CD4-positive, alpha-beta T cell treated with Interleukin-12 subunit alpha and Interleukin-12 subunit beta, for 1 hour (primary cell): Measurements from ENCODE around the gene WDR41.
"Not testable (repeated sequence)": the region's sequence is repeated elsewhere in the genome, so short reads cannot be mapped to it uniquely, and the experiment has no call there.

Source experiments
- DNase-seq: peaks from one replicate; pipeline ENCODE4 v3.0.0-alpha.2; 2020

WDR41 gene

GRCh38 chr5:77491783-77492652, at the start of gene WDR41:
WDR41 (minus strand) TSS chr5:77492316; CDS start chr5:77492220, 96 bp downstream.
- DNase-seq: peak; percentile 88

GRCh38 chr5:77531297-77531696, 39.2 kb upstream of the WDR41 start:
- no peak for DNase-seq

GRCh38 chr5:77518304-77518703, 26.2 kb upstream of the WDR41 start:
- DNase-seq: no peak

- DNase-seq: no peak
Measured at GRCh38 chr5:77514457-77514856, 22.3 kb upstream of the WDR41 start.

- no peak for DNase-seq
Measured at GRCh38 chr5:77513321-77513720, 21.2 kb upstream of the WDR41 start.

- DNase-seq: not testable (repeated sequence)
Measured at GRCh38 chr5:77501132-77501531, 9.0 kb upstream of the WDR41 start.

- DNase-seq: no peak
Measured at GRCh38 chr5:77499973-77500372, 7.9 kb upstream of the WDR41 start.

GRCh38 chr5:77499441-77499840, 7.3 kb upstream of the WDR41 start:
- no peak for DNase-seq

GRCh38 chr5:77498952-77499351, 6.8 kb upstream of the WDR41 start:
- no peak for DNase-seq

GRCh38 chr5:77494935-77495334, 2.8 kb upstream of the WDR41 start:
- no peak for DNase-seq

GRCh38 chr5:77492653-77493000, 511 bp upstream of the WDR41 start:
- DNase-seq: no peak

- DNase-seq: not testable (repeated sequence)
Measured at GRCh38 chr5:77490741-77491344, 1.3 kb downstream of the WDR41 start.

GRCh38 chr5:77486344-77486962, 5.7 kb downstream of the WDR41 start:
- no peak for DNase-seq

GRCh38 chr5:77483682-77484081, 8.4 kb downstream of the WDR41 start:
- DNase-seq: no peak

- not testable (repeated sequence) for DNase-seq
Measured at GRCh38 chr5:77475041-77475440, 17.1 kb downstream of the WDR41 start.

- not testable (repeated sequence) for DNase-seq
Measured at GRCh38 chr5:77468875-77469274, 23.2 kb downstream of the WDR41 start.

- DNase-seq: no peak
Measured at GRCh38 chr5:77463905-77464304, 28.2 kb downstream of the WDR41 start.

GRCh38 chr5:77461287-77461686, 30.8 kb downstream of the WDR41 start:
- DNase-seq: no peak

GRCh38 chr5:77454123-77454522, 38.0 kb downstream of the WDR41 start:
- no peak for DNase-seq

GRCh38 chr5:77452351-77452750, 39.8 kb downstream of the WDR41 start:
- DNase-seq: no peak

- DNase-seq: no peak
Measured at GRCh38 chr5:77449981-77450380, 42.1 kb downstream of the WDR41 start.

- DNase-seq: no peak
Measured at GRCh38 chr5:77449277-77449676, 42.8 kb downstream of the WDR41 start.

- DNase-seq: no peak
Measured at GRCh38 chr5:77448831-77449230, 43.3 kb downstream of the WDR41 start.

- DNase-seq: no peak
Measured at GRCh38 chr5:77444356-77444755, 47.8 kb downstream of the WDR41 start.
